Activated CD8-positive, alpha-beta memory T cell treated with anti-CD3 and anti-CD28 coated beads, Interleukin-2, amount 10 ng/mL, durations not matched to agents 7 days and 5 days (primary cell): ENCODE measurements around the gene ABHD11. TPM values are rescaled to one million over a fixed set of nuclear protein-coding genes. Genes with fewer than 3 reads are reported as not detected.

Experiments used
- ATAC-seq: fragments of 150-1000 bp; cut with Tn5 transposase; one replicate; pipeline ENCODE4 v1.10.0; 2021; ENCODE audit warnings: moderate library complexity
- CTCF ChIA-PET: fragments of 350-600 bp; sonication (Branson Sonifier 250); formaldehyde crosslinking; loops from one replicate; lab custom pipeline; 2021; ENCODE audit warnings: antibody characterized with exemption; lab: Charles Lee
- DNase-seq: peaks from one replicate; pipeline ENCODE4 v3.0.0-alpha.2; 2020
- H3K27ac Mint-ChIP-seq: one replicate; pipeline ENCODE4 v1.8.0; 2021; ENCODE audit warnings: mild to moderate bottlenecking, mixed read lengths
- H3K27me3 Mint-ChIP-seq: one replicate; pipeline ENCODE4 v1.8.0; 2021; ENCODE audit warnings: mixed read lengths
- H3K36me3 Mint-ChIP-seq: one replicate; pipeline ENCODE4 v1.8.0; 2021; ENCODE audit warnings: mild to moderate bottlenecking, mixed read lengths
- H3K4me1 Mint-ChIP-seq: one replicate; pipeline ENCODE4 v1.8.0; 2021; ENCODE audit warnings: mixed read lengths
- H3K4me3 Mint-ChIP-seq: one replicate; pipeline ENCODE4 v1.8.0; 2021; ENCODE audit warnings: mild to moderate bottlenecking, moderate library complexity, mixed read lengths
- H3K9me3 Mint-ChIP-seq: one replicate; pipeline ENCODE4 v1.8.0; 2022; ENCODE audit warnings: low read depth, mixed read lengths
- total RNA-seq, 2 experiments: library from RNA; stranded (reverse); gene quantifications; one replicate each; pipeline ENCODE4 v1.2.3, GENCODE V29; 2021

Gene ABHD11
- total RNA-seq, 2 experiments from 2014 or later, result 15.9 to 19.2 TPM

DNA sequence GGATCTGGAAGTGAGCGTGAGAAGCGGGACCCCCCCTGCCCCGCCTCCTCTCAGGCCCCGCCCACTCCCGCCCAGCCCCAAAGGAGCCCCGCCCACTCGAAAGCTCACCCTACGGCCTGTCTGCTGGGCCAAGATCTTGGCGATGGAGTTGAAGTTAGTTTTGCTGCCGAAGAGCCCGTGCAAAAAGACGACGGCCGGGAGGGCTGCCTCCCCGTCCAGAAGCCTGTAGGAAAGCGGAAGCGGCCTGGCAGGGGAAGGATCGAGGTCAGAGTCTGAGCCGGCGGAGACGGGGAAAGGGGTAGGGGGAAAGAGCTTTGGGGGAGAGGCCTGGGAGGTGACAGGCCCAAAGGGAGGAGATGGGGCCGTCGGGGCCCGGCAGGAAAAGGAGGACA, 386 bp downstream of the ABHD11 start:
- ATAC-seq (peak; percentile 29), DNase-seq (peak; percentile 73)
- CTCF ChIA-PET, result interaction anchor here (0.6 to 8.9 kb wide), 9 partner anchors 9 to 259 kb away, joined by 3 to 147 read pairs (median 5); partner anchors contain the start of genes METTL27 and STX1A
- peaks cover 21% of the 10 kb centered on the region for H3K4me1 Mint-ChIP-seq
- H3K36me3 Mint-ChIP-seq, result peaks cover 2% of the 10 kb centered on the region
- no peaks in the 10 kb centered on the region for H3K27me3 Mint-ChIP-seq
- no peaks in the 10 kb centered on the region for H3K9me3 Mint-ChIP-seq
- peak overlapping the region; percentile 95 for H3K27ac Mint-ChIP-seq
- peak overlapping the region; percentile 84 for H3K4me3 Mint-ChIP-seq

DNA sequence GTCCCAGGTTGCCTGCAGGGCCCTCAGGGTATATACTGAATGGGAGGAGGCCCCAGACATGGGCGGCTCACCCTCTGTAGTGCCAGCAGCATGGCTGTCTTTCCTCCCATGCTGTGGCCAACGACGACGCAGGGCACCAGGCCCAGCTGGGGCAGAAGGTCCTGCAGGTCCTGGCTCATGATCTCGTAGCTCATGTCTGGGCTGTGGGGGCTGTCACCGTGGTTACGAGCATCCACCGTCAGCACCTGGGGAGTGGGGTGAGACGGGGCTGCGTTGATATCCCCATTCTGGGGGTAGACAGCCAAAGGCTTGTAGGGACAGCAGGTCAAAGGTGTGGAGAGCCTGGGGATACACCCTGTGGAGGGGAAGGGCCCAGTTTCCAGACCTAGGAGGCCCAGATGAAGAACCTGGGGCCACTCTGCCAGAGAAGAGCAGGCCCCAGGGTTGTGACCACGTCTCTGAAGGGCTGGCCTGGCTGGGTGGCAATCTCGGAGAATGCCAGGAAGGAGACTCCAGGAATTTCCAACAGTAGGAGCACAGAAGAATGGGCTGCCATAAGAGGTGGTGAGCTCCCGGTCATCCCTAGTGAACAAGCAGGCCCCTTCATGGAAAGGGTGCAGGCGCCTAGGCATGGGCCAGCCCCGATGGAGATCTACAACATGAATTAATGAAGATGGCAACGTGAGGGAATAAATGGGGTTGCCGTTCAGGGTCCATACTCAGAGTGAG, 947 bp downstream of the ABHD11 start:
- no peaks in the 10 kb centered on the region for H3K27me3 Mint-ChIP-seq
- no peak for ATAC-seq

DNA sequence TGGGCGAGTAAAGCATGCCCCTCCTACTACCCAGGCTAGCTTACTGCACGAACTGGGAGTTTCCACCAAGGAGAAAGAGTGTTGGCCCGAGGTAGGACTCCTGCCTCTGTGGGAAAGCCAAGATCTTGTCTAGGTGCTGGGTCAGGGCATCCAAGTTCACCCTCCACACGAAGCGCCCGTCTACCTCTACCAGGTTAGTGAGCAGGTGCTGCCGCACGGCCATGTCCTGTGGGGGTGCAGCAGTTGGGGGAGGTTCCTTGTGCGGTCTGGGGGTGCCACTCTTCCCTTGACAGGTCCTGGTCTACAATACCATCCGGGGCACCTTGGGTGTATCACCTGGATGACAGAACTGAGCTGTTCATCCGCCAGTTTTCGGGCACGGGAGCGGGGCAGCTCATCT, 1.7 kb downstream of the ABHD11 start:
- ATAC-seq, result no peak
- CTCF ChIA-PET, result interaction anchor here (6.2 to 8.9 kb wide), 2 partner anchors 13 to 130 kb away, joined by 42 to 147 read pairs; no protein-coding TSS in a partner anchor
- Mint-ChIP-seq H3K27me3 (no peaks in the 10 kb centered on the region), H3K36me3 (peaks cover 2% of the 10 kb centered on the region), H3K4me1 (peaks cover 21% of the 10 kb centered on the region), H3K4me3 (no peak overlapping the region), H3K9me3 (no peaks in the 10 kb centered on the region), H3K27ac (no peak overlapping the region)
- no peak for DNase-seq

More for the DNA sequence above, 947 bp downstream of the ABHD11 start:
- Mint-ChIP-seq H3K4me3 (peak overlapping the region; percentile 84), H3K4me1 (peaks cover 21% of the 10 kb centered on the region), H3K9me3 (no peaks in the 10 kb centered on the region), H3K36me3 (peaks cover 2% of the 10 kb centered on the region), H3K27ac (peak overlapping the region; percentile 95)
- CTCF ChIA-PET, result interaction anchor here (0.6 to 8.9 kb wide), 6 partner anchors 9 to 259 kb away, joined by 3 to 147 read pairs (median 4); partner anchors contain the start of genes METTL27 and STX1A
- DNase-seq, result no peak

DNA sequence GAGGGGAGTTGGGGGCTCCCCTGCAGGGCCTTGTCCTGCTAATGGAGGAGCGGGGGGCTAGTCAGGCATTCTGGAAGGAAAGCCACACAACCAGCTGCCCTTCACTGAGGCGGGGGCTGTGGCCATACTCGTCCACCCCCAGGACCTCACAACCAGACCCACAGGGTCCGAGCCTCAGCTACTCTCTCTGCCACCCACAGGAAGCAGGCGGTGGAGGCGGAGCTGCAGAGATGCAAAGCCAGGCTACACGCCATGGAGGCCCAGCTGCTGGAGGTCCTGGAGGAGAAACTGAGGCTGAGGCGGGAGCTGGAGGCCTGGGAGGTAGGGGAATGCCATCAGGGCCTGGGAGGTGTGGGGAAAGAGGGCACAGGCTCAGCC, 3.1 kb downstream of the ABHD11 start:
- Mint-ChIP-seq H3K36me3 (peaks cover 2% of the 10 kb centered on the region), H3K4me1 (peaks cover 21% of the 10 kb centered on the region), H3K27ac (no peak overlapping the region), H3K4me3 (no peak overlapping the region), H3K9me3 (no peaks in the 10 kb centered on the region), H3K27me3 (peaks cover under 1% of the 10 kb centered on the region)
- CTCF ChIA-PET, result interaction anchor here (0.9 to 8.9 kb wide), 17 partner anchors 12 to 214 kb away, joined by 3 to 147 read pairs (median 5); partner anchors contain the start of genes BAZ1B, BCL7B, METTL27 and TBL2
- ATAC-seq, result no peak
- DNase-seq, result no peak

DNA sequence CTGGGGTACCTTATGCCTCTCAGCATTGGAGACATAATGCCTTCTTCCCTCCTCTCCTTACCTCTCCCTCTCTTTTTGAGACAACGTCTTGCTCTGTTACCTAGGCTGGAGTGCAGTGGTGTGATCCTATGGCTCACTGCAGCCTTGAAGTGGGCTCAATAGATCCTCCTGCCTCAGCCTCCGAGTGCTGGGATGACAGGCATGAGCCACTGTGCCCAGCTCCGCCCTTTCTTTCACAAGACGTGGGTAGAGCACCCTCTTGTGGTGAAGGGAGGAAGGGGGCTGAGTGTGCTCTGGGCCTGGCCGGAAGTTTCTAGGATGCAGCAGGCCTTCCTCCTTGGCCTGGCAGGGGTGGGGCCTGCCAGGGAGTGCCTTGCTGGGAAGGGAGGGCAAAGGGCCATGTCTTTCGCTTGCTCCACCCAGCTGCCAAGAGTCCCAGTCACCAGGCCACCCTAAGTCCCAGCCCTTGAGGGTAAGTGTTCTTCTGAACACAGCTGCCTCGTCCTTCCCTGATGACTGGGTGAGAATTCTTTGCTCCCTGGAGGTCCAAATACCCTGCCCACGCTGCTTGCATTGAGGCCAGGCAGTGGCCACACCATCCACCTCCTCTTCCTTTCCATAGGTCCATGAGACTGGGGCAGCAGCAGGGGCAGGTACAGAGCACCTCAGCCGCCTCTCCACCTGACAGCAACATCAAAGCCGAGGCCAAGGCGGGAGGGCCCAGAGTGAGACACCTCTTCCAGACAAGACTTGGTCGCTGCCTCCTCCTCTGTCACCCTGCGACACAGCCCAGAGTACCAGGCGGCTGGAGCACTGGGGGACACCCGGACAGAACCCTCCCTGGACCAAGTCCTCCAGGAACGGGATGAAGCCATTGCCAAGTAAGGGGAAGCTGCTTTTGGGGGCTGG, 3.7 kb downstream of the ABHD11 start:
- DNase-seq, result peak; percentile 91
- Mint-ChIP-seq H3K4me1 (peaks cover 23% of the 10 kb centered on the region), H3K27me3 (peaks cover 4% of the 10 kb centered on the region), H3K9me3 (no peaks in the 10 kb centered on the region), H3K4me3 (no peak overlapping the region), H3K27ac (peak overlapping the region; percentile 78), H3K36me3 (peaks cover 2% of the 10 kb centered on the region)
- CTCF ChIA-PET, result interaction anchor here (0.6 to 8.9 kb wide), 38 partner anchors 10 to 907 kb away, joined by 3 to 147 read pairs (median 5); partner anchors contain the start of genes BAZ1B, BCL7B, METTL27 and STX1A
- peak; percentile 69 for ATAC-seq

DNA sequence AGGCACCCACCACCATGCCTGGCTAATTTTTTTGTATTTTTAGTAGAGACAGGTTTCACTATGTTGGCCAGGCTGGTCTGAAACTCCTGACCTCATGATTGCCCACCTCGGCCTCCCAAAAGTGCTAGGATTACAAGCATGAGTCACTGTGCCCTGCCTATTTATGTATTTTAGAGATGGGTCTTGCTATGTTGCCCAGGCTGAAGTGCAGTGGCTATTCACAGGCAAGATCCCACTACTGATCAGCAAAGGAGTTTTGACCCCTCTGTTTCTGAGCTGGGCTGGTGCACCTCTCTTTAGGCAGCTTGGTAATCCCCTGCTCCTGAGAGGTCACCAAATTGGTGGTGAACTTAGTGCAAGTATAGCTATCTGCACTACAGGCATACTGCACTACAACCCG, 6.2 kb downstream of the ABHD11 start:
- Mint-ChIP-seq H3K9me3 (no peaks in the 10 kb centered on the region), H3K27ac (no peak overlapping the region), H3K4me3 (no peak overlapping the region), H3K4me1 (peaks cover 15% of the 10 kb centered on the region), H3K27me3 (peaks cover 12% of the 10 kb centered on the region), H3K36me3 (peaks cover 2% of the 10 kb centered on the region)
- DNase-seq (no peak), ATAC-seq (no peak)
- CTCF ChIA-PET, result interaction anchor here (0.9 to 8.9 kb wide), 3 partner anchors 13 to 126 kb away, joined by 3 to 147 read pairs (median 3); partner anchors contain the start of gene STX1A

DNA sequence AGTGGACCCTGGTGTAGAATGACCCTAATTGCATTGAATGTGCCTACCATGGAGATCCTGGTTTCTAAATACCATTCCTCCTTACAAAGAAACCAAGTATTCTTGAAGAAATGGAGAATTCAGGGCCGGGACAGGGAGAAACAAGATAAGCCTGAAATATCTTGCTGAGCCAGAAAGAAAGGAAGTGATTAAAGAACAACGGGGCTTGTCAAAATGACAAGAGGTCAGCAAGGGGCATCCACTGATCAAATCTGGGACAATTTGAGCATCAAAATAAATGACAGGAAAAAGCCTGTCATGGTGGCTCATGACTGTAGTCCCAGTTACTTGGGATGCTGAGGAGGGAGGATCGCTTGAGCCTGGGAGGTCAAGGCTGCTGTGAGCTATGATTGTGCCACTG, 8.1 kb downstream of the ABHD11 start:
- Mint-ChIP-seq H3K4me3 (no peak overlapping the region), H3K9me3 (no peaks in the 10 kb centered on the region), H3K27me3 (peaks cover 12% of the 10 kb centered on the region), H3K4me1 (peaks cover 11% of the 10 kb centered on the region), H3K27ac (no peak overlapping the region), H3K36me3 (no peaks in the 10 kb centered on the region)
- no peak for ATAC-seq
- DNase-seq, result no peak
- CTCF ChIA-PET, result interaction anchor here (0.9 to 3.7 kb wide), 3 partner anchors 38 to 123 kb away, joined by 3 to 26 read pairs (median 3); no protein-coding TSS in a partner anchor

DNA sequence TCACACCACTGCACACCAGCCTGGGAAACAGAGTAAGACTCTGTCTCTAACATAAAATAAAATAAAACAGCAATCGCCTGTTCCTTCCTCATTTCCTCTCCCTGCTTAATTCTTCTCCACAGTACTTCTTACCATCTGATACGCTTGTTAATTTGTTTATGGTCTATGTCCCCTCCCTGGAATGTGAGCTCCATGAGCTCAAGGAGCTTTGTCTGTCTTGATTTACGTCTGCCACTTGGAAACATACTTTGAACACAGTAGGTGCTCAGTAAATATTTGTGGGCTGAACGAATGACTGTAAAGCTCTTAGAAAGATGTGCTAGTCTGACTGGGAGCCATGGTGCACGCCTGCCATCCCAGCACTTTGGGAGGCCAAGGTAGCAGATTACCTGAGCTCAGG, 10.1 kb downstream of the ABHD11 start:
- peaks cover 16% of the 10 kb centered on the region for H3K27me3 Mint-ChIP-seq
- no peak overlapping the region for H3K27ac Mint-ChIP-seq
- ATAC-seq (no peak), DNase-seq (no peak)
- no peaks in the 10 kb centered on the region for H3K36me3 Mint-ChIP-seq
- no peaks in the 10 kb centered on the region for H3K9me3 Mint-ChIP-seq
- H3K4me1 Mint-ChIP-seq, result peaks cover 2% of the 10 kb centered on the region
- CTCF ChIA-PET, result interaction anchor here (1.9 to 3.7 kb wide), 2 partner anchors 10 to 121 kb away, joined by 5 to 26 read pairs; partner anchors contain the start of gene ABHD11
- no peak overlapping the region for H3K4me3 Mint-ChIP-seq

DNA sequence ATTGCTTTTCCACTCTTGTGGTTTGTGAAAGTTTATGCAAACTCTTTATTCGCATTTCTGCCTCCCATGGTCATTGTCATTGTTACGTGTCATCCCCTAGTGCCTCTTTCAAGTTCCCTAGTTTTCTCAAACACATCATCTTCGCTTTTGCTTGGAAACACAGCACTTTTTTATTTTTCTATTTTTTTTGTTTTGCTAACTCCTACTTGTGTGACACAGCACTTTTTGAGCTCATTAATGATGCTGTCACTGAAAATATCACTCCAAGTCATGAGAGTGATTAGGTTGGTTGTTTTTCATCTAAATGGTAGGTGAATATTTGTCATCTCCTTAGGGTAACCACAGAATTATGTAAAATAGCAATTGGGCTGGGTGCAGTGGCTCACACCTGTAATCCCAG, 10.7 kb downstream of the ABHD11 start:
- Mint-ChIP-seq H3K4me1 (peaks cover 2% of the 10 kb centered on the region), H3K27ac (no peak overlapping the region), H3K36me3 (no peaks in the 10 kb centered on the region), H3K4me3 (no peak overlapping the region), H3K9me3 (no peaks in the 10 kb centered on the region), H3K27me3 (peaks cover 16% of the 10 kb centered on the region)
- CTCF ChIA-PET, result interaction anchor here (1.9 to 3.7 kb wide), 2 partner anchors 11 to 121 kb away, joined by 5 to 26 read pairs; partner anchors contain the start of gene ABHD11
- no peak for ATAC-seq
- DNase-seq, result no peak

DNA sequence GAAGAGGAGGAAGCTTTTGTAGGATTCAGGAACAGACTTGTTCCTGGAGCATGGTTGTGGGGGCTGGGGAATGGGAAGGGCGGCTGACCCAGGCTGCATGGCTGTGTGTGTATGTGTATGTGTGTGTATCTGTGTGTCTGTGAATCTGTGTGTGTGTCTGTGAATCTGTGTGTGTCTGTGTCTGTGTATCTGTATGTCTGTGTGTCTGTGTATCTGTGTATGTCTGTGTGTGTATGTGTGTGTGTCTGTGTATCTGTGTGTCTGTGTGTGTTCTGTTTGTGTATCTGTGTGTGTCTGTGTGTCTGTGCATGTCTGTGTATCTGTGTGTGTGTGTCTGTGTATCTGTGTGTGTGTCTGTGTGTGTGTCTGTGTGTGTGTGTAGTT, 12.5 kb downstream of the ABHD11 start:
- Mint-ChIP-seq H3K27ac (no peak overlapping the region), H3K36me3 (no peaks in the 10 kb centered on the region), H3K4me3 (no peak overlapping the region), H3K9me3 (no peaks in the 10 kb centered on the region), H3K27me3 (peaks cover 24% of the 10 kb centered on the region), H3K4me1 (peaks cover 2% of the 10 kb centered on the region)
- ATAC-seq, result peak; percentile 35
- CTCF ChIA-PET, result interaction anchor here (0.6 to 4.9 kb wide), 15 partner anchors 10 to 220 kb away, joined by 3 to 58 read pairs (median 5); partner anchors contain the start of gene ABHD11
- DNase-seq, result no peak

DNA sequence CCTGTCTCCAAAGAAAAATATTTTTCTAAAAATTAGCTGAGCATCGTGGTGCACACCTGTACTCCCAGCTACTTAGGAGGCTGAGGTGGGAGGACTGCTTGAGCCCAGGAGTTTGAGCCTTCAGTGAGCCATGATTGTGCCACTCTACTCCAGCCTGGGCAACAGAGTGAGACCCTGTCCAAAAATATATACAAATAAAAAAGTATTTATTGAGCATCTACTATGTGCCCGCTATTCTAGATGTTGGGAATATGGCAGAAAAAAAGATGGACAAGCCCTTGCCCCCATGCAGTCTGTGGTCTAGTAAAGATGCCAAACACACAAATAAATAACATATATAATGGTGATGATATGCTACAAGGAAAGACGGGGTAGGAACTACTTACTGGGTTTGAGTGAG, 14.8 kb downstream of the ABHD11 start:
- Mint-ChIP-seq H3K9me3 (no peaks in the 10 kb centered on the region), H3K4me1 (peaks cover 6% of the 10 kb centered on the region), H3K27me3 (peaks cover 29% of the 10 kb centered on the region), H3K36me3 (no peaks in the 10 kb centered on the region), H3K4me3 (no peak overlapping the region), H3K27ac (no peak overlapping the region)
- ATAC-seq (no peak), DNase-seq (no peak)
- CTCF ChIA-PET, result interaction anchor here (0.7 to 4.9 kb wide), 4 partner anchors 12 to 117 kb away, joined by 3 to 58 read pairs (median 23); partner anchors contain the start of gene ABHD11

DNA sequence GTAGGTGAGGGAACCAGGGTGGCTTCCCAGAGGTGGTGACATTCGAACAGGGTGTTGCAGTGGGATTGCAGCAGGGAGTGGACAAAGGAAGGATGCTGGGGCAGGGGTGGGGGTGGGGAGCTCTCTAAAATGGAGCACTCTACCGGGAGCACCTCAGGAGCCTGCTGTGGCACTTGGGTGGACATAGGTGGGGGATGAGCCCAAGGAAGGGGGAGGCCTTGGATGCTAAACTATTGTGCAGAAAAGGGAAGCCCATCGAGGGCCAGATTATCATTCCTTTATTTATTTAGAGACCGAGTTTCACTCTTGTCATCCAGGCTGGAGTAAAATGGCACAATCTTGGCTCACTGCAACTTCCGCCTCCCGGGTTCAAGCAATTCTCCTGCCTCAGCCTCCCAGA, 15.8 kb downstream of the ABHD11 start:
- no peak for DNase-seq
- Mint-ChIP-seq H3K4me1 (peaks cover 15% of the 10 kb centered on the region), H3K4me3 (no peak overlapping the region), H3K27me3 (peaks cover 20% of the 10 kb centered on the region), H3K36me3 (no peaks in the 10 kb centered on the region), H3K9me3 (no peaks in the 10 kb centered on the region), H3K27ac (no peak overlapping the region)
- no peak for ATAC-seq
- CTCF ChIA-PET, result interaction anchor here (1.0 to 4.9 kb wide), 3 partner anchors 13 to 116 kb away, joined by 4 to 58 read pairs (median 42); partner anchors contain the start of gene ABHD11
